NCI-H2107 treated with DMSO at 0.1 percent for 48 hours (cell line): ENCODE results near the gene ADTRP.

Experiments used
- DNase-seq: peaks from one replicate; lab custom pipeline; 2025; ENCODE audit not compliant: unreplicated experiment; lab: John Stamatoyannopoulos, UW

The ADTRP gene

GRCh38 chr6:11727998-11728961 is 50.3 kb downstream of the ADTRP start:
- no peak for DNase-seq

GRCh38 chr6:11727346-11727997 is 51.1 kb downstream of the ADTRP start:
- no peak for DNase-seq

GRCh38 chr6:11724286-11724685 is 54.3 kb downstream of the ADTRP start:
- no peak for DNase-seq

GRCh38 chr6:11722805-11723631 is 55.6 kb downstream of the ADTRP start:
- DNase-seq: no peak

- no peak for DNase-seq
Observed at GRCh38 chr6:11722220-11722619, 56.4 kb downstream of the ADTRP start.

GRCh38 chr6:11718463-11718862 is 60.1 kb downstream of the ADTRP start:
- DNase-seq: no peak

GRCh38 chr6:11718031-11718430 is 60.6 kb downstream of the ADTRP start:
- no peak for DNase-seq

- no peak for DNase-seq
Observed at GRCh38 chr6:11714798-11715285, 63.8 kb downstream of the ADTRP start.

GRCh38 chr6:11714116-11714797 is 64.3 kb downstream of the ADTRP start:
- no peak for DNase-seq

- no peak for DNase-seq
Observed at GRCh38 chr6:11712760-11713159, 65.8 kb downstream of the ADTRP start.

GRCh38 chr6:11711984-11712711 is 66.5 kb downstream of the ADTRP start:
- no peak for DNase-seq

- DNase-seq: no peak
Observed at GRCh38 chr6:11711003-11711983, 67.3 kb downstream of the ADTRP start.

GRCh38 chr6:11710311-11710761 is 68.3 kb downstream of the ADTRP start:
- no peak for DNase-seq

- no peak for DNase-seq
Observed at GRCh38 chr6:11706171-11706570, 72.4 kb downstream of the ADTRP start.

GRCh38 chr6:11705483-11705882 is 73.1 kb downstream of the ADTRP start:
- no peak for DNase-seq

- no peak for DNase-seq
Observed at GRCh38 chr6:11705069-11705468, 73.5 kb downstream of the ADTRP start.

- no peak for DNase-seq
Observed at GRCh38 chr6:11703725-11704124, 74.9 kb downstream of the ADTRP start.

- no peak for DNase-seq
Observed at GRCh38 chr6:11702500-11703130, 76.0 kb downstream of the ADTRP start.
